ENCODE data around the gene OR8A1. TPM values are rescaled to one million over a fixed set of nuclear protein-coding genes. Genes with fewer than 3 reads are reported as not detected.

OR8A1 gene
- total RNA-seq, 2 donors from 2014 or later = not detected

DNA sequence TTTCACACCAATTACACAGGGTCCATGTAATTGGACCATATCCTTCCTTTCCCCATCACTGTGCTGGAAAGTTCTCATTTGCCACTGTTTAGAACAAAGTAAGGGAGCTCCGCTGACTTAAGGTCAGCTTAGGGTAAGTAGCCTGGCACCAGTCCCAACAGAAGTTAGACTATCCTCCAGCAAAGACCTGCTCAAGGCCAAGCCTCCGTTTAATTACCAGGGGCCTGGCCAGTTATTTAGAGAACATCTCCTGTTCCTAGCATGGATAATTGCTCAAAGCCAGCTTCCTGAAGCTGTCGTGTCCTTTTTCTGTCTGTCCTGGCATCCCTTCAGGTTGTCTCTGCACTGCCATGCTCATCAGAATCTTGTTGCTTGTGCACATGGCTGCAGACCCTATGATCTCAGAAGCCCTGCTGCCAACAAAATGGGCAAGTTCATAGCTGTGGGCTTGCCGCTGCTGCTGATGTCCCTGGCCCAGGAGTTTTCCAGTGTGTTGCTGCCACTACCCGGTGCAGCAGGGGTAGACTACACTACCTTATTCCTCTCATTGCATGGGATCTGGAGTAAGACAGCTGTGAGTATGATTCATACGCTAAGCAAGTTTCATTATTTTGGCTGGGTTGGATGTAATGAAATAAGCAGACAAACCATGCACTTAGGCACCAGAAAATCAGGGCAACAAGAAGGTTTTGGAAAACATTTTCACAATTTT lies 8.1 kb downstream of the OR8A1 start:
- DNase-seq = no peak
- Mint-ChIP-seq H3K27me3 (ENCODE audit: low read depth) (peaks cover 17% of the 10 kb centered on the region), H3K4me3 (no peak overlapping the region), H3K4me1 (ENCODE audit: low read depth) (no peaks in the 10 kb centered on the region), H3K9me3 (no peaks in the 10 kb centered on the region), H3K27ac (no peak overlapping the region), H3K36me3 (ENCODE audit: insufficient read depth in 2 of 2) (no peaks in the 10 kb centered on the region)
- ATAC-seq (replicated peaks in 1 of 2) = no peak

GRCh38 chr11:124578761-124579160 lies 9.0 kb downstream of the OR8A1 start:
- H3K27ac Mint-ChIP-seq = no peak overlapping the region
- DNase-seq = no peak
- no peak overlapping the region for H3K4me3 Mint-ChIP-seq
- ATAC-seq (replicated peaks in 1 of 2) = no peak
- peaks cover 17% of the 10 kb centered on the region for H3K27me3 Mint-ChIP-seq (ENCODE audit: low read depth)
- H3K36me3 Mint-ChIP-seq (ENCODE audit: insufficient read depth in 2 of 2) = no peaks in the 10 kb centered on the region
- H3K4me1 Mint-ChIP-seq (ENCODE audit: low read depth) = no peaks in the 10 kb centered on the region
- no peaks in the 10 kb centered on the region for H3K9me3 Mint-ChIP-seq

- Mint-ChIP-seq H3K9me3 (no peaks in the 10 kb centered on the region), H3K27ac (no peak overlapping the region), H3K36me3 (ENCODE audit: insufficient read depth in 2 of 2) (no peaks in the 10 kb centered on the region), H3K4me1 (ENCODE audit: low read depth) (no peaks in the 10 kb centered on the region), H3K4me3 (no peak overlapping the region), H3K27me3 (ENCODE audit: low read depth) (peaks cover 6% of the 10 kb centered on the region)
- no peak for DNase-seq
- ATAC-seq (replicated peaks in 1 of 2) = no peak
Measured at GRCh38 chr11:124581817-124582216, 12.0 kb downstream of the OR8A1 start.

DNA sequence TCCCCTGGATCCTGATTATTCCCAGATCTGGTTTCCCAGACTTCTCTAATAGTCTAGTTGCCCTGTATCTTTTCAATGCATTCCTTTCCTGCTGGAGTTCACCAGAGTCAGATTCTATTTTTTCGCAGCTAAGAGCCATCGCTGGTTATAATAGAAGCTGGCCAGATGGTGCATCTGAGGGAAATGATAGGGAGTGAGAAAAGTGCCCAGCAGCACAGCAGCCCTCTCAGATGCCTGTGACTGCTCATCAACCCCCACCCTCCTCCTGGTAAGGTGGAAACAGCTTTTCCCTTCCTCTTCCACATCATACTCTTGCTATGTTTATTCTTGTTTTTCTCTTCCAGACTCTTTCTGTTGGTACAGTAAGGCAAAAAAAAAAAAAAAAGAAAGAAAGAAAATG lies 12.8 kb downstream of the OR8A1 start:
- Mint-ChIP-seq H3K27me3 (ENCODE audit: low read depth) (peaks cover 13% of the 10 kb centered on the region), H3K9me3 (no peaks in the 10 kb centered on the region), H3K4me3 (no peak overlapping the region), H3K27ac (no peak overlapping the region), H3K4me1 (ENCODE audit: low read depth) (no peaks in the 10 kb centered on the region), H3K36me3 (ENCODE audit: insufficient read depth in 2 of 2) (no peaks in the 10 kb centered on the region)
- no peak for DNase-seq
- no peak for ATAC-seq (replicated peaks in 1 of 2)

DNA sequence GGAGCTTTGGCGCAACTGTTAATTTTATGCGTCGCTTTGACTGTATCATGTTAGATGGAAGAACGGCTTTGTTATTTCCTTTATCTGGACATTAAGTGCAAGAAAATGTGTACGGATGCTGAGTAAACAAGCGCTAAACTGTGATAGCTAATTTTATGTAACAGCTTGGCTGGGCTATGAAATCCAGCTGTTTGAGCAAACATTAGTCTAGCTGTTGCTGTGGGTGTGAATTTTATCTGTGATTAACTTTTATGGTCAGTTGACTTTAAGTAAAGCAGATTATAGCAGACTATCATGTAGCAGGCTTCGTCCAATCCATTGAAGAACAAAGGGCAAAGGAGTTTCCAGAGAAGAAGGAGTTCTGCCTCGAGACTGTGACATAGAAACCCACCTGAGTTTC lies 14.0 kb downstream of the OR8A1 start:
- Mint-ChIP-seq H3K4me1 (ENCODE audit: low read depth) (no peaks in the 10 kb centered on the region), H3K27me3 (ENCODE audit: low read depth) (peaks cover 15% of the 10 kb centered on the region), H3K9me3 (no peaks in the 10 kb centered on the region), H3K36me3 (ENCODE audit: insufficient read depth in 2 of 2) (no peaks in the 10 kb centered on the region), H3K4me3 (no peak overlapping the region), H3K27ac (no peak overlapping the region)
- ATAC-seq (replicated peaks in 1 of 2) (no peak), DNase-seq (no peak)

GRCh38 chr11:124584681-124585372 lies 15.0 kb downstream of the OR8A1 start:
- H3K4me1 Mint-ChIP-seq (ENCODE audit: low read depth) = no peaks in the 10 kb centered on the region
- ATAC-seq (replicated peaks in 1 of 2) = no peak

DNA sequence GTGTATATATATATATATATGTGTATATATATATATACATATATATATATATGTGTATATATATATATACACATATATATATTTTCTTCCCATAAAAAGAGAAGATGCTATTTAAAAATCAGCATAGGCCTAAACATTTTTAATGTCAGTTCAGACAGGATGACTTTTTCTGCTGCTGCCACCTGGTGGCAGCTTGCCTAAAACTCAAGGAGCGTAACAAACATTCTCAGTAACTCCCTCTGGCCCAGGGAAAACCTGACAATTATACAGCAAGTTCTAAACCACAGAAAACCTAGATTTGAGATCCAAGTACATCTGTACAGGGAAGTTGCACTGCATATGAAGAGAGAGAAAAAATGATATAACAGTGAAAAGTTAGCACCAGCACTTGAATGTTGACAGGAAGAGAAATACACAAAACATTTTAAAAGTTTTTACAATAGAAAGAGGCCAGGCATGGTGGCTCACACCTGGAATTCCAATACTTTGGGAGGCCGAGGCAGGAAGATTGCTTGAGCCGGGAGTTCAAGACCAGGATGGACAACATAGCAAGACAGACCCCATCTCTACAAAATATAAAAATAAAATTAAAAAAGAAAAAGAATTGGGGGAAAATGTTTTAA lies 16.6 kb downstream of the OR8A1 start:
- Mint-ChIP-seq H3K36me3 (ENCODE audit: insufficient read depth in 2 of 2) (no peaks in the 10 kb centered on the region), H3K27ac (no peak overlapping the region), H3K27me3 (ENCODE audit: low read depth) (peaks cover 23% of the 10 kb centered on the region), H3K4me1 (ENCODE audit: low read depth) (no peaks in the 10 kb centered on the region), H3K4me3 (no peak overlapping the region), H3K9me3 (no peaks in the 10 kb centered on the region)
- ATAC-seq (replicated peaks in 1 of 2) (peak in 1 of 2 donors; percentile 45), DNase-seq (peak; percentile 29 to 49)

More at GRCh38 chr11:124584681-124585372, 15.0 kb downstream of the OR8A1 start:
- Mint-ChIP-seq H3K4me3 (no peak overlapping the region), H3K27me3 (ENCODE audit: low read depth) (peaks cover 16% of the 10 kb centered on the region), H3K27ac (no peak overlapping the region), H3K36me3 (ENCODE audit: insufficient read depth in 2 of 2) (no peaks in the 10 kb centered on the region), H3K9me3 (no peaks in the 10 kb centered on the region)
- no peak for DNase-seq

DNA sequence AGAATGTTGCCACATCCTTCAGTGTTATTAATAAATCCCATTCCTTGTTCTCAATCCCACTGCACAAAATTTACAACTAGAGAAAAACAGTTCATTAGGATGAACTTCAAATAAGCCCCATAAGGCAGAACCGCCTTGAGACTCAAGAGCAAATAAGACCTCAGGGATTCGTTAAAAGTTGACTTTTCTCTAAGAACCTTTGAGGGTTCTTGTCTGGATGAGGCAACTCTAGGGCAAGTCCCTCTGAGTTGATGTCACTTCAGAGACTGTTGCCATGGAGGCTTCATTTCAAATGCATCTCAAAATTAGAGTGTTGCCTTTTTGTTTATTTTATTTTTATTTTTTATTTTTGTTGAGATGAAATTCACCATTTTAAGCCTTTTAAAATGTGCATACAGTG lies 21.6 kb downstream of the OR8A1 start:
- ATAC-seq (replicated peaks in 1 of 2) (no peak), DNase-seq (no peak)
- H3K27me3 Mint-ChIP-seq (ENCODE audit: low read depth) = peaks cover 26% of the 10 kb centered on the region
- no peaks in the 10 kb centered on the region for H3K9me3 Mint-ChIP-seq
- no peaks in the 10 kb centered on the region for H3K4me1 Mint-ChIP-seq (ENCODE audit: low read depth)
- no peak overlapping the region for H3K27ac Mint-ChIP-seq
- no peaks in the 10 kb centered on the region for H3K36me3 Mint-ChIP-seq (ENCODE audit: insufficient read depth in 2 of 2)
- no peak overlapping the region for H3K4me3 Mint-ChIP-seq

GRCh38 chr11:124592627-124593026 lies 22.8 kb downstream of the OR8A1 start:
- no peaks in the 10 kb centered on the region for H3K36me3 Mint-ChIP-seq (ENCODE audit: insufficient read depth in 2 of 2)
- H3K4me1 Mint-ChIP-seq (ENCODE audit: low read depth) = no peaks in the 10 kb centered on the region
- H3K27me3 Mint-ChIP-seq (ENCODE audit: low read depth) = peaks cover 17% of the 10 kb centered on the region
- no peak overlapping the region for H3K4me3 Mint-ChIP-seq
- H3K27ac Mint-ChIP-seq = no peak overlapping the region
- DNase-seq = no peak
- no peak for ATAC-seq (replicated peaks in 1 of 2)
- H3K9me3 Mint-ChIP-seq = no peaks in the 10 kb centered on the region

- peaks cover 11% of the 10 kb centered on the region for H3K27me3 Mint-ChIP-seq (ENCODE audit: low read depth)
- no peak overlapping the region for H3K27ac Mint-ChIP-seq
- ATAC-seq (replicated peaks in 1 of 2) = no peak
- no peak for DNase-seq
- no peaks in the 10 kb centered on the region for H3K36me3 Mint-ChIP-seq (ENCODE audit: insufficient read depth in 2 of 2)
- no peaks in the 10 kb centered on the region for H3K4me1 Mint-ChIP-seq (ENCODE audit: low read depth)
- no peak overlapping the region for H3K4me3 Mint-ChIP-seq
- no peaks in the 10 kb centered on the region for H3K9me3 Mint-ChIP-seq
Measured at GRCh38 chr11:124595302-124595701, 25.5 kb downstream of the OR8A1 start.

GRCh38 chr11:124597626-124598025 lies 27.8 kb downstream of the OR8A1 start:
- H3K27me3 Mint-ChIP-seq (ENCODE audit: low read depth) = peaks cover 16% of the 10 kb centered on the region
- no peaks in the 10 kb centered on the region for H3K9me3 Mint-ChIP-seq
- H3K4me3 Mint-ChIP-seq = no peak overlapping the region
- H3K27ac Mint-ChIP-seq = no peak overlapping the region
- DNase-seq (no peak), ATAC-seq (replicated peaks in 1 of 2) (no peak)
- H3K36me3 Mint-ChIP-seq (ENCODE audit: insufficient read depth in 2 of 2) = peaks cover 0 to 3% of the 10 kb centered on the region in 2 donors
- no peaks in the 10 kb centered on the region for H3K4me1 Mint-ChIP-seq (ENCODE audit: low read depth)

DNA sequence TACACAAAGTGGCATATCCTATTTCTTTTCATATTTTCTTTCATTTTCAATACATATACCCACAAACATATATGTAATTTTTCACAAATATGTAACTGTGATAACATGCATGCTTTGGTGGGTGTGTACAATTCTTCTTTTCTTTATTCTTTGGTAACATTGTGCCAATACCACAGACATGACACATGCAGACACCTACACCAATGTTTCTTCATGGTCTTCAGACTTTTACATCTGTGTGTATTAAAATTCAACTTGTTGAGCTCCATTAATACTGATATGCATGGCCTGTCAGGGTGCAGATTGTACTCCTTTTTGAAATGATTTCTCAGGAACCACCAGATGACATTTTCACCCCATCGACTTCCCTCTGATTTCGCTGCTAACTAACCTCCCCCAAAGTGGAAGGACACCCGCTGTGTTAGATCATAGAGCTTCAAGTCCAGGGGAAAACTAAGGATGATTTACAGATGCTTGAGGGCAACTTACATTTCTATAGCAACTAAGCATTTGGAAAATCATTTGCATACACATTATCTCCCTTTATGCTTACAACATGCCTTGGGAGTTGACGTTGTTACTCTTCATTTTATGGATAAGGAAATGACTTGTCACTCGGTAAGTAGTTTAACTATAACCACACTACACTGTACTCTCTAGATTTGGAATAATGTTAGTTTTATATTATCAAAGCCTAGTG lies 31.0 kb downstream of the OR8A1 start:
- Mint-ChIP-seq H3K4me1 (ENCODE audit: low read depth) (no peaks in the 10 kb centered on the region), H3K36me3 (ENCODE audit: insufficient read depth in 2 of 2) (peaks cover 0 to 3% of the 10 kb centered on the region in 2 donors), H3K4me3 (no peak overlapping the region), H3K9me3 (no peaks in the 10 kb centered on the region), H3K27me3 (ENCODE audit: low read depth) (peaks cover 12% of the 10 kb centered on the region), H3K27ac (no peak overlapping the region)
- ATAC-seq (replicated peaks in 1 of 2) (no peak), DNase-seq (no peak)

GRCh38 chr11:124602193-124602592 lies 32.4 kb downstream of the OR8A1 start:
- Mint-ChIP-seq H3K4me1 (ENCODE audit: low read depth) (no peaks in the 10 kb centered on the region), H3K4me3 (no peak overlapping the region), H3K9me3 (no peaks in the 10 kb centered on the region), H3K36me3 (ENCODE audit: insufficient read depth in 2 of 2) (peaks cover 0 to 3% of the 10 kb centered on the region in 2 donors), H3K27me3 (ENCODE audit: low read depth) (peaks cover 8% of the 10 kb centered on the region), H3K27ac (no peak overlapping the region)
- ATAC-seq (replicated peaks in 1 of 2) (peak; percentile 44 to 69), DNase-seq (no peak)
